Inflammatory macrophage treated with lipopolysaccharide for 4 hours (primary cell): ENCODE measurements around the gene SYNDIG1L.
A peak's percentile ranks its signal among the peaks of the same experiment; 100 is the strongest.
"Not testable (repeated sequence)": the region's sequence is repeated elsewhere in the genome, so short reads cannot be mapped to it uniquely, and the experiment has no call there.

Source experiments
- DNase-seq: peaks from one replicate; pipeline ENCODE4 v3.0.0-alpha.2; 2020

The SYNDIG1L gene

DNA sequence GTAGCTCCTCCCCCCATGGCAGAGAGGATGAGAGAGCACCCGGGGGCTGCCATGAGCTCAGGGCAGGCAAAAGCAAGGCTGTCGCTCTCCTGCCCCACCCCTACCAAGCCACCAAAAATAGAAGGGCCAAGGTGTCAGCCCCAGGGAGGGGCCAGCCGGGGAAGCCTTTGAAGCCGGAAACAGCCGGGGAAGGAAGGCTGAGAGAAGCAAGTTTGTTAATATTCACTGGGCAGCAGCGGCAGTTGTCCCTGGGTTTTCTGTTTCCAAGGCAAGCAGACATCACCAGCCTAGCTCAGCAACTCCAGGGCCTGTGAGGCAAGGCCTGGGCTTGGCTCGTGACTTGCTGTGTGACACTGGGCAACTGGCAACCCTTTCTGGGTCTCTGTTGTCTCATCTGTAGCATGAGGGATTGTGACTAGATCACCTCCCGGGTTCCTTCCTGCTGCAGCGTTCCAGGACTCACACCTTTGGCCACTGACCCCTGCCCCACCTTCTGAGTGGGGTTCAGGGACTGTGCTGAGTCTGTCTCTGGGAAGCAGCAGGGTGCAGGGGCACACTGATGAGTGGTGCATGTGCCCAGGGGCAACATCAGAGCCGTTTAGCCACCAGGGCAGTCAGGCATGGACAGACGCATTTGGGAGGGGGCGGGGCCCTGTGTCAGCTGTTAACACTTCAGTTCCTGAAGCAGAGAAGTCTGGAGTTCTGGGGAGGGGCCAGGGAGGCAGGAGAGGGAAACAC lies 24.3 kb downstream of the SYNDIG1L start:
- peak; percentile 52 for DNase-seq

DNA sequence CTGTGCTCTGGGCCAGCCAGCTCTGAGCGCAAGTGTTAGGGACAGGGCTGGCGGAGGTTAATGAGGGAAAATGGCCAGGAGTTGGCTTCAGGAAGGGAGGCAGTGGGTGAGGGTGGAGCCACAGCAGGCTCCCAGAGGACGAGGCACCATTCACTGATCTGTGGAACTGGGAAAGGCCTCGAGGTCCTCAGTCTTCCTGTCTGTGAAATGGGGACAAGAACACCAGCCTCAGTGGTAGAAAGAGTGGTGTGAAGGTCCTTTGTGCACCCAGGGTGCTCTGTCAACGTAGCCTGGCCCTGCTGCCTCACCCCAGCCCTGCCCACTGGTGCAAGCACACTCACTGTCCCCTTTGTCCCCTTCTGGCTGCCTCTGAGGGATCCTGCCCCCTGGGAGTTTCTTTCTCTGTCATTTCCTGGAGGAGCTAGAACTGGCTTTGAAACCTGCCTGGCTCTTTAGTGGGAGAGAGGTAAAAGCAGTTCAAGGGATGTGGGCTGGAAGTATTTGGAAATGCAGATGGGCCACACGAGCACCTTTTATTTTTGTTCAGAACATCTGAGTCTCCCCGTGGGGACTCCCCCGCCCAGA lies 25.0 kb downstream of the SYNDIG1L start:
- no peak for DNase-seq

DNA sequence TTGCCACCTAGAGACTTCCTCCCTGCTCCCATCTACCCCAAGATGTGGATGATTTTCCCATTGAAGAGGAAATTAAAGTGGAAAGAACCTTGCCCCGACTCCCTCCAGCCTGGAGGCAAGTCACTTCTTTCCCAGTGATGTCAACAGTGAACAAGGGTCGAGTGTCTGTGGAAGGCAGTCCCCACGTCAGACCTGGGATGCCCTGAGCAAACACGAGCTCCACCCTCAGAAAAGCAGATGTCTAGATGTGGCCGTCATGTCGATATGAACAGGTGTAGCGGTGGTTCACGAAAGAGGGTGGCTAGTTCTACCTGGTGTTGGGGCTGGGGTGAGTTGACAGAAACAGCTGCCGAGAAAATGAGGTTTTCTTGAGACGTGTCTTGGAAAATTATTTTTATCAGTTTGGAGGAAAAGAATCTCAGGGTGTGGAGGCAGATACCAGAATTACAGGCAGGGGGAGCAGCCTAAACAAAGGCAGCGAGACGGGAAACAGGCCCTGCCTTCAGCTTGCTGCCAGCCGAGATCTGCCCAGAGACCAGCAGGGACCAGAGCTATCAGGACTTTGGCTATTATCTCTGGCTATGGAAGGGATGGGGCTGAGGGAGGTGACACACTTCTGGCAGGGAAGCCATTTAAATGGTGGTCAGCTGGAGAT lies 25.9 kb downstream of the SYNDIG1L start:
- no peak for DNase-seq

DNA sequence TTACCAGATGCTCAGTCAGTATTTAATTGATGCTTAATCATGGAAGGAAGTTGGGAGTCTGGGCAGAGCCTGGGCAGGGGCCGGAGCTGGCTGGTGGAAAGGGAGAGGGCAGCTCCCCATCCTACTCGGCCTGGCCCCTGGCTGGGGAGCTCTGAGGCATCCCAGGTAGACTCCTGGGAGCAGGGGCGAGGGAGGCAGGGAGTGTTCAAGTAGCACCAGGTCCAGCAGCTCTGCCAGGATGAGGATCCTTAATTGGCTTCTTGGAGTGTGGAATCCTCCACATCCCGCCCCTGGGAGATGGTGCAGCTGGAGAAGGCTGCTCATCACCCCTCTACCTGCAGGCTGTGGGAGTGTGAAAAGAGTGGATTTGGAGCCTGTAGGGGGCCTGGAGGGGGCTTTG lies 30.9 kb downstream of the SYNDIG1L start:
- DNase-seq: no peak

DNA sequence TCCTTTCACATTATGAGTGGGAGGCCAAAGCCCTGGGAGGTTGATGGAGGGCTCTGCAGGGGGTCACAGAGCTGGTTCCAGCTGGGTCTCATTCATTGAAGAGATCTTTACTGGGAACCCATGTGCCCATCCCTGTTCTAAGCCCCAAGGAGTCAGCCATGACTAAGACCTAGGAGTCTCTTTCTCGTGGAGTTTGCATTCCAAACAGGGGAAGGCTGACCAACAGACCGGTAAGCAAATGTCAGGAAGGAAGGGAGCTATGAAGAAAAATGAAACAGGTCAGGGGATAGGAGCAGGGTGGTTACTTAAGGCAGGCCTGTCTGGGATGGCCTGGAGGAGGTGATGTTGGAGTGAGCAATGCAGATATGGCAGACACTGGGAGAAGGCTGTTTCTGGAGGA lies 31.5 kb downstream of the SYNDIG1L start:
- no peak for DNase-seq

DNA sequence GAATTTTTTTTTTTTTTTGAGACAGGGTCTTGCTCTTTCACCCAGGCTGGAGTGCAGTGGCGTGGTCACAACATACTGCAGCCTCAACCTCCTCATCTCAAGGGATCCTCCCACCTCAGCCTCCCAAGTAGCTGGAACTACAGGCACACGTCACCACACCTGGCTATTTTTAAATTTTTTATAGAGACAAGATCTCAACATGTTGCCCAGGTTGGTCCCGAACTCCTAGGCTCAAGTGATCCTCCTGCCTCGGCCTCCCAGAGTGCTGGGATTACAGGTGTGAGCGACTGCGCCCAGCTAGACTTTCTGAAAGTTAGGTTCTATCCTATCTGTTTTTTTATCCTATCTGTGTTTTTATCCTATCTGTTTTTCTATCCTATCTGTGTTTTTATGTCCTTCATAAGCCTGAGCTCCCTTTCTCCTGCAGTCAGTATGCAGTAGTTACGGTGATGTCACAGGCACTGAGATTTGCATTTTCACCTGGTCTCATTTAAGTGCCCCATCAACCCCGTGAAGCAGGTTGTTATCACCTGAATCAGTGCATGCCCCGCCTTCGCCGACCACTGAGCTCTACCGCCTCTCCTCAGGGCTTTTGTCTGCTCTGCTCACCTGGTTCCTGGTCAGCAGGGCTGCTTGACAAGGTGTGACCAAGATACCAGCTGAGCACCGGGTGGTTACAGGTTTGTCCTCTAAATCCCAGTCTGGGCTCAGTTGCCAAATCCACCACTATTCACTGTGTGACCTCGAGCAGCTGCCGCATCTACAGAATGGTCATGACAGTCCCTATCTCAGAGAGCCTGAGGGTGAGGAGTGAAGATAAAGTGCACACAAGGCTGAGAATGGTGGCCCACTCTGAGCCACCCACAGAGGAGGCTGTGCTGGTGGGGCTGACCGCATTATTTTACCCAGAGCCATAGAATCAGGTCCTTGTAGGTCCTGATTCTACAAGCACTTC lies 33.1 kb downstream of the SYNDIG1L start:
- no peak for DNase-seq

DNA sequence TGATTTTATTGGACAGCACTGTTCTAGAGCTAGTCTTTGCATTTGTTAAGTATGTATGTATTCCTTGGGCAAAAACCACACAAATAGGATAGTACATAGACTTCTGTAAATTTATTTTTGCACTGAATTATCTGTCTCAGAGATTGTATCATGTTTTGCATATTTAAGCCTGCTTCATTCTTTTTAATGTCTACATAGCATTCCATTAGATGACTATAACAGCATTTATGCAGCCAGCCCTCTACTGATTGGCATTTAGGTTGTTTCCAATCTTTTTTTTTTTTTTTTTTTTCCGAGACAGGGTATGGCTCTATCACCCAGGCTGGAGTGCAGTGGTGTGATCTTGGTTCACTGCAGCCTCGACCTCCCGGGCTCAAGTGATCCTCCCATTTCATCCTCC lies 34.5 kb downstream of the SYNDIG1L start:
- DNase-seq: no peak

DNA sequence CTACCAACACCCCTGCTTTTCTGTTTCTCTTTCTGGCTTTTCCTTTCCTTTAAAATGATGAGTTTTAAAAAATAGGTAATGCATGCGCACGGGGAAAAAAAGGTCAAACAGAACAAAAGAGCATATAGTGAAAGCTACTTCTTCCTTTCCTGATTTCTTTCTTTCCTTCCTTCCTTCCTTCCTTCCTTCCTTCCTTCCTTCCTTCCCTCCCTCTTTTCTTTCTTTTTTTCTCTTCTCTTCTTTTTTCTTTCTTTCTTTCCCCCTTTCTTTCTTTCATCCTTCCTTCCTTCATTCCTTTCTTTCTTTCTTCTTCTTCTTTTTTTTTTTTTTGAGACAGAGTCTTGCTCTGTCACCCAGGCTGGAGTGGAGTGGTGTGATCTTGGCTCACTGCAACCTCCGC lies 35.5 kb downstream of the SYNDIG1L start:
- DNase-seq: not testable (repeated sequence)

DNA sequence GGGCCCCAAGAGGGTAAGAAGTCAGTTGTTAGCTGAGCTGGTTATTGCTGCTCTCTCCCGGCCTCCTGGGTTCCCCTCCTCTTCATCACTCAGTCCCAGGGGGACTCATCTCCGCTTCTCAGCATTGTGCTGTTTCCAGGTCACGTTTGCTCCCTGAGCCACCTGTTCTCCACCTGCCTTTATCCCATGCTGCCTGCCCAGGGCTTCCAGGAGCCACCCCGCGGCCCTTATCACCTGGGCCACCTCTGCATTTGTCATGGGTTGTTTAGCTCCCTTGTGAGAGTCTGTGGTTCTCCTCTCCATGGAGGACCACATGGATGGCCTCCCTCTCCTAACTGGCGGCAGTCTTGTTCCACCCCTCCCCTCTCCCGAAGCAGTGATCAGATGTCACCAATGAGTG lies 36.0 kb downstream of the SYNDIG1L start:
- DNase-seq: no peak

DNA sequence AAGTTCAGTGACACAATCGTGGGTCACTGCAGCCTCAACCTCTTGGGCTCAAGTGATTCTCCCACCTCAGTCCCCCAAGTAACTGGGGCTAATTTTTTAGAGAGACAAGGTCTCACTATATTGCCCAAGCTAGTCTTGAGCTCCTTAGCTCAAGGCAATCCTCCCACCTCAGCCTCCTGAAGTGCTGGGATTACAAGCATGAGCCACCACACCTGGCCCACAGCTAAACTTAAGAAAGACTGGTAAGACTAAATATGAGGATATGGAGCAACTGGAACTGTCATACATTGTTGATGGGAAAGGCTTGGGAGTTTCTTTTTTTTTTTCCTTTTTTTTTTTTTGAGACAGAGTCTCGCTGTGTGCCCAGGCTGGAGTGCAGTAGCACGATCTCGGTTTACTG lies 43.8 kb downstream of the SYNDIG1L start:
- DNase-seq: no peak

DNA sequence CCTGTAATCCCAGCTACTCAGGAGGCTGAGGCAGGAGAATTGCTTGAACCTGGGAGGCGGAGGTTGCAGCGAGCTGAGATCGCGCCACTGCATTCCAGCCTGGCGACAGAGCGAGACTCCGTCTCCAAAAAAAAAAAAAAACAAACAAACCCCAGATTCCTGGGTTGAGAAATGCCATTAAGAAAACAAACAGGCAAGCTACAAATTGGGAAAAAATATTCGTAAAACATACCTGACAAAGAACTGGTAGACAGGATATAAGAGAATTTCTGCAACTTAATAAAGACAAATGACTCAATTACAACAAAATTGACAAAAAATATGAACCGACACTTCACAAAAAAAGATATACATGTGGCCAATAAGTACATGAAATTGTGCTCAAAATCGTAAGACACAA lies 44.4 kb downstream of the SYNDIG1L start:
- not testable (repeated sequence) for DNase-seq

DNA sequence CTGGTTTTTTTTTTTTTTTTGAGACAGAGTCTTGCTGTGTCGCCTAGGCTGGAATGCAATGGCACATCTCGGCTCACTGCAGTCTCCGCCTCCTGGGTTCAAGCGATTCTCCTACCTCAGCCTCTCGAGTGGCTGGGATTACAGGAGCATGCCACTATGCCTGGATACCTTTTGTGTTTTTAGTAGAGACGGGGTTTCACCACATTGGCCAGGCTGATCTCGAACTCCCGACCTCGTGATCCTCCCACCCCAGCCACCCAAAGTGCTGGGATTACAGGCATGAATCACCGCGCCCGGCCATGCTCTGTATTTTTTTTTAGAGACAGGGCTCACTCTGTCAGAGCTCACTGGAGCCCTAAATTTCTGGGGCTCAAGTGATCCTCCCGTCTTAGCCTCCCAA lies 45.2 kb downstream of the SYNDIG1L start:
- no peak for DNase-seq

DNA sequence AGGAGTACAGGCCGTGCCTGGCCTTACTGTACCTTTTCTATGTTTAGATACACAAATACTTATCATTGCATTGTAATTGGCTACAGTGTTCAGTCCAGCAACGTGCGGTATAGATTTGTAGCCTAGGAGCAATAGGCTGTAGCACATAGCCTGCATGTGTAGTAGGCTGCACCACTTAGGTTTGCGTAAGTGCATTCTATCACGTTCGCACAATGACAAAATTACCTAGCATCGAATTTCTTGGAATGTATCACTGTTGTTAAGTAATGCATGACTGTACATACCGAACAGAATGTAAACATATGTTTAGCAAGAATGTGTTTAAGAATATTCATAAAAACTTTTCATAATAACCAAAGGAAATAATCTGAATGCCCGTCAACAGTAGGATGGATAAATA lies 45.8 kb downstream of the SYNDIG1L start:
- DNase-seq: no peak

DNA sequence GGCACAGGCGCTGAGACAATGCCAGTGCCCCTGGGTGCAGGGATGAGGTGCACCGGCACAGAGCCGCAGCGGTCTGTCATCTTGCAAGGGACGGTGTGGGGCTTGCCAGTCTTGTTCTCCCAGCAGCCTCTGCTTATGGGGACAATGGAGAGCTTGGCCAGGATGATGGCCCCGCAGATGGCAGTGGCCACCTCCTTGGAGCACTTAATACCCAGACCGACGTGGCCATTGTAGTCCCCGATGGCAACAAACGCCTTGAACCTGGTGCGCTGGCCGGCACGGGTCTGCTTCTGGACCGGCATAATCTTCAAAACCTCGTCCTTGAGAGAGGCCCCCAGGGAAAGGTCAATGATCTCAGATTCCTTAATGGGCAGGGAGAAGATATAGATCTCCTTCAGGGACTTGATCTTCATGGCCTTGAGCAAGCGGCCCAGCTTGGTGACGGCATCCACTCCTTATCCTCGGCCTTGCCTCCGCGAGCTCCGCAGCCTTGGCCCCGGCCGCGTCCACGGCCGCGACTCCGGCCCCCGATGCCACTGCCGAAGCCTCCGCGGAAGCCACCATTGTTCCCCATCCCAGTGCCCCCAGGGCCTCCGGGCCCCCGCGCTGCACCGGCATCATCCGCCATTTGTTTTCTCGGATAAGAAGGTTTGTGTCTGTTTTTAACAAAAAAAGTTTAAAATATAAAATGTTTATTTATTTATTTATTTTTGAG lies 47.9 kb downstream of the SYNDIG1L start:
- DNase-seq: no peak

DNA sequence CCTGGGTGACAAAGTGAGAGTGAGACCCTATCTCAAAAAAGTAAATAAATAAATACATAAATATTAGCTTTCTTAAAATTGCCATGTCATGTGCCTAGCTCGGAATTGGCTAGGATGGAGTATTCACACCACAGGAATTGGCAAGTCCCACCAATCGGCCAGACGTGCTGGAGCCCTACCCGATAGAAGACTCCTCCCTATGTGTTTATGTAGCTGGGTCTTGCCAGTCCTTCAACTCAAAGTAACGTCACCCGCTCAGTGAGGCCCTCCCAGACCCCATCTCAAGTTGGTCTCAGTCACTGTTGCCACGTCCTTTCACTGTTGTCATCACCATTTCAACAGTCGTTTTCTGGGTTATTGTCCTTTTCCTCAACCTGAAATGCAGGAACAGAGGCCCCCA lies 57.6 kb downstream of the SYNDIG1L start:
- DNase-seq: no peak

DNA sequence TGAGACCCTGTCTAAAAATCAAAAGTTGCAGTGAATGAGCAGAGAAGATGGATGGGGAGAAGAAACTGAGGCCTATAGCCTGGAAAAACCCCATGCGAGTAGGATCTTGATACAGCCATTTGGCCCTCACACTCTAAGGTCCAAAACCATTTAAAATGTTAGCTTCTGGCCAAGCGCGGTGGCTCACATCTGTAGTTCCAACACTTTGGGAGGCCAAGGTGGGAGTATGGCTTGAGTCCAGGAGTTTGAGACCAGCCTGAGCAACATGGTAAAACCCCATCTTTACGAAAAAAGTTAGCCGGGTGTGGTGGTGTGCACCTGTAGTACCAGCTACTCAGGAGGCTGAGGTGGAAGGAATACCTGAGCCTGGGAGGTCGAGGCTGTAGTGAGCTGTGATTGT lies 58.0 kb downstream of the SYNDIG1L start:
- no peak for DNase-seq

DNA sequence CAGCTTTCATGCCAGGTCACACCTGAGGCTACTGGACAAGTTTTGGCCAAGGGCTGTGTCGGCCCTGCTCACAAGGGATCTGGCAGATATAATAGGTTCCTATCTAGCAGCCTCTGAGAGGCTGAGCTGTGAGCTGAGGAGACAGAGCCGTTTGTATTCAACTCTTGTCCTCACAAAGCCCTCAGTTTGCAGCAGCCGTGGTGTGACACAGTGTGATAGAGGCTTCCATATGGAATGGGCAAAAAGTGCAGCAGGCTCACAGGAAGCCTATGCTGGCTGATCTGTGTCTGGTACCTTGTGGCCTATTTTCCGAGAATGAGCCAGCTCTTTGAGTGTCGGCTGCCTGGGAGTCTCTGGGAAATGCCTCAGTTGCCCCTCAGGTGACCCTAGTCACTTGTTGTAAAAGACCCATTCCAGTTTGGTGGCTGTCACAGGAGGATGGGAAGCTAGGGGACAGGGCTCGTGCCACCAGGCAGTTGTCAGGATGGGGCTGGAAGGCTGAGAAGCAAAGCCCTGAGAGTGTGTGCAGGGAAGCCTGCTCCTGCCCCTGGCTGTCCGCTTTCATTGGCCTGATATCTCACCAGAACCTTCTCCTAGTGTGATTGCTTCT lies 61.6 kb downstream of the SYNDIG1L start:
- DNase-seq: no peak

DNA sequence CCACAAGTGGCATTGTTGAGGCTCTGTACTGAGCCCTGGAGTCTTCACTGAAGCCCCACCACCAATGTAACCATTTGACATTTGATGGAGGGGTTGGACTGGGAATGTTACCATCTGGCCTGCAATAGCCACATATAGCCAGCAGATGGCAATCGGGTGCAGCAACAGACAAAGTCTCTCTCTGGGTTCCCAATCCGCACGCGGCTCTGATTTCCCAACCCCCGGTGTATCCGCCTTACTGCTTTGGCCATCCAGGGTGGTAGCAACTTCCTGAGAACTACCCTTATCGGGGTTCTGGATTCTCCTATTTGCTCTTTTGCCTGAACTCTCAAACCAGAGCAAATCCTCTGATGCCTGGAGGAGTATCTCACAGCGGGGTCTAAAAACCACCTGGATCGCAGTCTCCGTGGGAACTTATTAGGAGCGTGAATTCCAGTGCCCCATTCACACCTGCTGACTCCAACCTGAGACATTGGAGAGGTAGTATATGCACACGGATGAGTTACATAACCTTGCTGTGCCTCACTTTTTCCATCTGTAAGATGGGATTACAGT lies 63.6 kb downstream of the SYNDIG1L start:
- DNase-seq: peak; percentile 84

DNA sequence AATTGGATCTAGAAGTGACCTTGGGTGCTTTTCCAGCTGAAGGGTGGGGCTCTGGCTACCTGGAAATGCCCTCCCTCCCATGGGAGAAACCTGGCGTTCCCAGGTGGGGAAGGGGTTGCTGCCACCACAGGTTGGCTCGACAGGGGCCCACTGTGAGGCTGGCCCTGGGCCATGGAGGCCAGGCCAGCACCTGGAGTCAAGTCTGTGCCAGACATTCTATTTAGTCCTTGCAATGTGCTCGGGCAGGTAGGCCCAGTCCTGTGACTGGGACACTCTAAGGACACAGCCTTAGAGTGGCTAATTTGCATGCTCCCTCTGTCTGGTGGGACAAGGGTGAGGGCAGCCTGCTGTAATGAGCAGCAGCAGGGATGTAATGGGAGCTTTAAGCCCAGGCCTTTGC lies 65.8 kb downstream of the SYNDIG1L start:
- DNase-seq: no peak

DNA sequence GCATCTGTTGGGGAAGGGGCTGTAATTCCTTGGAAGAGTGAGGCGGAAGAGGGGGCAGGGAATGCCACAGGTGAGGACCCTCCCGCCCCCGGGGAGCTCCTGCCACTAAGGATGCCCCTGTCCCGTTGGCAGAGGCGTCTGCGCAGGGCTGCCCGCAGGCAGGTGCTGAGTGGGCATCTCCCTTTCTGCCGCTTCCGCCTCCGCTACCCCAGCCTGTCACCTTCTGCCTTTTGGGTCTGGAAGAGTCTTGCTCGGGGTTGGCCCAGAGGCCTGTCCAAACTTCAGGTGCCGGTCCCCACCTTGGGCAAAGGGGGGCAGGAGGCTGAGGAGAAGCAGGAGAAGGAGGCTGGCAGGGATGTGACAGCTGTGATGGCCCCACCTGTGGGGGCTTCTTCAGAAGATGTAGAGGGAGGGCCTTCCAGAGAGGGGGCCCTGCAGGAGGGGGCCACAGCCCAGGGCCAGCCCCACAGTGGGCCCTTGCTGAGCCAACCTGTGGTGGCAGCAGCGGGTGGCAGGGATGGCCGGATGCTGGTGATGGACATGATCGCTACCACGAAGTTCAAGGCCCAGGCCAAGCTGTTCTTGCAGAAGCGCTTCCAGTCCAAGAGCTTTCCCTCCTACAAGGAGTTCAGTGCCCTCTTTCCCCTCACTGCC lies 67.7 kb downstream of the SYNDIG1L start:
- no peak for DNase-seq

DNA sequence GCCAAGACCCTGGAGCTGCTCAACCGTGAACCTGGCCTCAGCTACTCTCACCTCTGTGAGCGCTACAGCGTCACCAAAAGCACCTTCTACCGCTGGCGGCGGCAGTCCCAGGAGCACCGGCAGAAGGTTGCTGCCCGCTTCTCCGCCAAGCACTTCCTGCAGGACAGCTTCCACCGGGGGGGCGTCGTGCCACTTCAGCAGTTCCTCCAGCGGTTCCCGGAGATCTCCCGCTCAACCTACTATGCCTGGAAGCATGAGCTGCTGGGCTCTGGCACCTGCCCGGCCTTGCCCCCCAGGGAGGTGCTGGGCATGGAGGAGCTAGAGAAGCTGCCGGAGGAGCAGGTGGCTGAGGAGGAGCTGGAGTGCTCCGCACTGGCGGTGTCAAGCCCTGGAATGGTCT lies 68.4 kb downstream of the SYNDIG1L start:
- DNase-seq: no peak
